Mucosa of stomach (tissue), 1 donor: ENCODE measurements around the gene KCNMA1.

ENCODE experiments used
- H3K27me3 ChIP-seq: one replicate; pipeline ENCODE4 v1.7.0; 2013; ENCODE audit warnings: mild to moderate bottlenecking, low read length; ENCODE audit not compliant: control insufficient read depth, insufficient read depth
- H3K36me3 ChIP-seq: one replicate; pipeline ENCODE4 v1.7.0; 2013; ENCODE audit warnings: low read length; ENCODE audit not compliant: control insufficient read depth, insufficient read depth
- H3K4me1 ChIP-seq: one replicate; pipeline ENCODE4 v1.7.0; 2013; ENCODE audit warnings: mild to moderate bottlenecking, low read length; ENCODE audit not compliant: control insufficient read depth, insufficient read depth
- H3K4me3 ChIP-seq: one replicate; pipeline ENCODE4 v1.7.0; 2013; ENCODE audit warnings: low read length
- H3K9ac ChIP-seq: one replicate; pipeline ENCODE4 v1.7.0; 2013; ENCODE audit warnings: mild to moderate bottlenecking, low read length, moderate library complexity
- H3K9me3 ChIP-seq: one replicate; pipeline ENCODE4 v1.7.0; 2013; ENCODE audit warnings: mild to moderate bottlenecking, low read length, moderate library complexity; ENCODE audit not compliant: control insufficient read depth
- donor health status: Pancreatic carcinoma.

The KCNMA1 gene

DNA sequence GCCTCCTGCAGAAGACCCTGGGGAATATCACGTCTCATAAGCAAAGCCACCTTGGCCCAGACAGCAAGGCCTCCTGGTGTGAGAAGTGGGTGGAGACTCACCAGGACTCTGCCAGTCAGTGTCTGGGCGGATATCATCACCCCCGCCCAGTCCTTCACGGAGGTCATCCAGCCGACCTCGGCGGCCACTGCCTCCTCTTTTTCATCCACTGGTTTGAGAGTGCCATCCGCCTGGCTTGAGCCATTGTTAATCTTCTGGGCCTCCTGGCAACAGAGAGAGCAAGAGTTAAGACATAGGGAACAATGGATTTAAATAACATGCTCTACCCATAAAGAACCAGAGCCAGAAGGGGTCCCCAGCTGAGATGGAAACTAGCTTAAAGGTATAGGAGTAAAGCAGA, 233.8 kb downstream of the KCNMA1 start:
- peaks cover 36% of the 10 kb centered on the region for H3K4me1 ChIP-seq
- no peaks in the 10 kb centered on the region for H3K9me3 ChIP-seq
- H3K36me3 ChIP-seq = no peaks in the 10 kb centered on the region
- H3K4me3 ChIP-seq = no peak overlapping the region
- no peaks in the 10 kb centered on the region for H3K27me3 ChIP-seq
- H3K9ac ChIP-seq = no peak overlapping the region

DNA sequence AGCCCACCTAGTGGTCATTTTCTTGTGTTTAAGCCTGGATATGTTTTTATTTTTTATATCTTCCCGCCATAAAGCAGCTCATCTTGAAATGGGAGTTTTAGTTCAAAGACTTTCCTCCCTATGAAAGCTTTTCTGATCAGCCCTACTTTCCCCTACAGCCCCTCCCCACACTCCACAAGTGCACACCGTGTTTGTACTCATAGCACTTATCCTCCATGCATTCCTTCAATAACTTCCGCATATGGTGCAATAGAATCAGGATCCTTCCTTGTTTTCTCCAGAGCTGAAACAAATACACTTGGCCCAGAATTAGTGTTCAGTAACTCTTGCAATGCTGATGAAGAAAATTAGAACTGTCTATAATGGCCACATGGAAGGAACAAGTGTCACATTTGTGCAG, 235.9 kb downstream of the KCNMA1 start:
- H3K9ac ChIP-seq = no peak overlapping the region
- H3K9me3 ChIP-seq = no peaks in the 10 kb centered on the region
- no peaks in the 10 kb centered on the region for H3K36me3 ChIP-seq
- H3K4me3 ChIP-seq = no peak overlapping the region
- H3K4me1 ChIP-seq = peaks cover 16% of the 10 kb centered on the region
- no peaks in the 10 kb centered on the region for H3K27me3 ChIP-seq

DNA sequence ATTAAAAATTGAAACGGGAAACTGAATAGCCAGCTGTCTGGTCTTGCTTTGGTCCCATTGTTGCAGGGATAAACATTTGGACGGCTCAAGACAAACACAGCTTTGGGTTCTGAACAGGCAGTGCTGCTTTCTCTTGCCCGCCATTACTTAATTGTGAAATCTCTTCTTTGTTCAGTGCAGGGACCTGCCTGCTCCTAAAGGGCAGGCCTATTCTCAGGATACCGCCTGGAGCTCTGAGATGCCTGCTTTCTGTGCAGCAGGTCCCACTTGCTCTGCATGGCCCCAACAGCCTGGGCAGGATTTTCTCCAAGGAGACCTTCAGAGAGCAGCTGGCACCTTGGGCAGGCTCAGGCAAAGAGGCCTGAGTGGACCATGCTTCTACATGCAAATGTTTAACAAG, 237.6 kb downstream of the KCNMA1 start:
- Histone ChIP-seq H3K4me3 (no peak overlapping the region), H3K36me3 (no peaks in the 10 kb centered on the region), H3K9ac (no peak overlapping the region), H3K9me3 (no peaks in the 10 kb centered on the region), H3K4me1 (no peaks in the 10 kb centered on the region), H3K27me3 (no peaks in the 10 kb centered on the region)

DNA sequence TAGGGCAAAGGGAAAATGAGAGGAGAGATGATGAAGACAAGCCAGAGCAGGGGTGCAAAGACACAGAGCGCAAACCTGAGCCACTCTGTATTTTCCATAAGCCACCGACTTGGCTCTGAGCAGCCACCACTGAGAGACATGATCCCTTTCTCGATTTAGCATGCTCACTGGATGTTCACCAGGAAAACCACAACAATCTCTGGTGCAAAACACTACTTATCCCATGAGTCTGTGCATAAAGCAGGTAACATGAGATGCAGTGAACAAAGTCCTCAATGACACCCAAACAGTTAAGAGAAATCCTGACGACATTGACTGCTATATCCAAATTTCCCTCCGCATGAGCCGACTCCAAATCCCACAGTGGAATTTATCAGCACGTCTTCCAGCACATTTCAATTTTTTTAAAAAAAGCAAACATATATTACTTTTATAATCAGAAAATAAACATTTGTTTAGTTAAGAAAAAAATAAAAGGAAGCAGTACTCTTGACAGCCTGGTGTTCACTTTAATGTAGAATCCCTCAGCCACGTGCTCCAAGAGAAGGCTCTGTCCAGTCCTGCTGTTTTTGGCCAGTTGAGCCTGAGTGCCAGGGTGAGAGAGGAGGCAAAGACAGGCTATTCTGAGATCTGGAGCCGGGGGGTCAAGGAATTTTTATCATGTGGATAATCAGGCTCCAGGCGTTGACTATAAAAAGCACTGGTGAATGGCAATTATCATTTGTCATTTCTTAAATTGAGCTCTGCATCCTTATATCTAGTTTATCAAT, 238.4 kb downstream of the KCNMA1 start:
- Histone ChIP-seq H3K4me3 (no peak overlapping the region), H3K9me3 (no peaks in the 10 kb centered on the region), H3K36me3 (no peaks in the 10 kb centered on the region), H3K27me3 (no peaks in the 10 kb centered on the region), H3K9ac (no peak overlapping the region), H3K4me1 (no peaks in the 10 kb centered on the region)

DNA sequence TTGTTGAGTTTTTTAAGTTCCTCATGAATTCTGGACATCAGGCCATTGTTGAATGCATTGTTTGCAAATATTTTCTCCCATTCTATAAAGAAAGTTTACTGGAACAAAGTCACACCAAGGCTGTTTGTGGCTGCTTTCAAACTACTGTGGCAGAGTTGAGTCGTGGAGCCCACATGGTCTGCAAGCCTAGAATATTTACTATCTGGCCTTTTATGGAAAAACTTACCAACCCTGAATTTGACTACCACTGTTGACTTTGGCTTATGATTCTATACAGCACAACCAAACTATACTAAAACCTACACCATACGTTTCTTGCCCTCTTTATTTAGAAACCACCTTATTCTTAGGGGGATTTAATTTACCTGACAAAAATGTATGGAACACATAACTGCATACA, 239.1 kb downstream of the KCNMA1 start:
- H3K9me3 ChIP-seq = no peaks in the 10 kb centered on the region
- H3K9ac ChIP-seq = no peak overlapping the region
- H3K27me3 ChIP-seq = no peaks in the 10 kb centered on the region
- H3K4me3 ChIP-seq = no peak overlapping the region
- no peaks in the 10 kb centered on the region for H3K4me1 ChIP-seq
- H3K36me3 ChIP-seq = no peaks in the 10 kb centered on the region

DNA sequence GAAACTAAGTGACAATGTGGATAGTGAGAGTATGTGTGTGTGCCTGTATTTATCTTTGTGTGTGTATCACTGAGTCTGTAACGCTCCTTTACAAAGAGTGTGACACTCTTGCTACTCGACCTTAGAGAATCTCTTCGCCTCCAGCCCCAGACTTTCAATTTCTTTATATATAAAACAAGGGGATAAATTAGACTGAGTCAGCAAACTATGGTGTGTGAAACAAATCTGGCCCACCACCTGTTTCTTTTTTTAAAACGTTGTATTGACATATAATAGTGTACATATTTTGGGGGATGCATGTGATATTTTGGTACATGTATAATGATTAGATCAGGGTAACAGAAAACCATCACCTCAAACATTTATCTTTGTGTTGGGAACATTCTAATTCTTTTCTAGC, 240.5 kb downstream of the KCNMA1 start:
- no peaks in the 10 kb centered on the region for H3K4me1 ChIP-seq
- H3K9me3 ChIP-seq = no peaks in the 10 kb centered on the region
- H3K4me3 ChIP-seq = no peak overlapping the region
- H3K27me3 ChIP-seq = no peaks in the 10 kb centered on the region
- H3K9ac ChIP-seq = no peak overlapping the region
- H3K36me3 ChIP-seq = no peaks in the 10 kb centered on the region

DNA sequence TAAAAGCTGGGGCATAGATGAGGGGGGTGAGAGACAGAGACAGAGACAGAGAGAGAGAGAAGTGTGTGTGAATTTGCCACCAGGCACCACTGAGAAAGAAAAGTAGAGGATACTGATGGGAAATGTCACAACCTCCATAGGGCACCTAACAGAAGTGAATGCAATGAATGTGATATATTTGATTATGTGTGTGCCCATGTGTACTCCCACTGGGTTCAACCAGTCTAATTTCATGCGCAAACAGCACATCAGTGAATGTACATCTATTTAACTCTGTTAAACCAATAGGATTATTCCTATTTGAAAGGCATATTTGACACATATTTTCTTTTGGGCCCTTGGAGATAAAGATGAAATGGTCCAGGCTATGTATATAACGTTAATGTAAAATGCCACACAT, 241.3 kb downstream of the KCNMA1 start:
- Histone ChIP-seq H3K9ac (no peak overlapping the region), H3K4me3 (no peak overlapping the region), H3K36me3 (no peaks in the 10 kb centered on the region), H3K4me1 (no peaks in the 10 kb centered on the region), H3K9me3 (no peaks in the 10 kb centered on the region), H3K27me3 (no peaks in the 10 kb centered on the region)

DNA sequence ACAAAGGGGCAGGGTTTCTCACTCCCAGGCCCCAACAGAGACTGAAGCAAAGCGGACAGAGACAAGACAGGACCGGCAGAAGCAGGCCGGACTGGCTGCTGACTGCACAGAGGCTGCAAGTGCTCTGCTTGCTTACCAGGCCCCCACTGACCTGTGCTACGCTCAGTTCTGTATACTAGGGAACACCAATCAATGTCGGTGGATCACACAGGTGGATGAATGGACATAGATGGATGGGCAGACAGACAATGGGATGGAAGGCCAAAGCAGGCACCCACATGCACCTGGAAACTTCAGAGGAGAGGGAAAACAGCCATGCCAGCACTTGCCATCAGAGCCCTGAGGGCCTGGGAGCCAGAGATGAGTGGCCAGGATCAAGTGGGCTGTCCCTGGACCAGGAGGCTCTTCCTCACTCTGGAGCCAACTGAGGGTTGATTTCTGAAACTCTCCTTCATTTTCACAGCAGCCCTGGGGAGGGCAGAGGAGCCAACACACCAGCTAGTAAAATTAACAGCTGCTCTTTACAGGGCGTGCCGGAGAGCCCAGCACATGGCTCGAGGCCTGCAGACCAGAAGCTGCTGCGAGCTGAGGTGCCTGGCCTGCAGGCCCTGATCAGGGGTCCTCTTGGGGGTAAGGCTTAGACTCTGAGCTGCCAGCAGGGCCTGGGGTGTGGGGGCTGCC, 243.6 kb downstream of the KCNMA1 start:
- Histone ChIP-seq H3K9me3 (no peaks in the 10 kb centered on the region), H3K4me3 (no peak overlapping the region), H3K36me3 (no peaks in the 10 kb centered on the region), H3K9ac (no peak overlapping the region), H3K4me1 (no peaks in the 10 kb centered on the region), H3K27me3 (no peaks in the 10 kb centered on the region)

DNA sequence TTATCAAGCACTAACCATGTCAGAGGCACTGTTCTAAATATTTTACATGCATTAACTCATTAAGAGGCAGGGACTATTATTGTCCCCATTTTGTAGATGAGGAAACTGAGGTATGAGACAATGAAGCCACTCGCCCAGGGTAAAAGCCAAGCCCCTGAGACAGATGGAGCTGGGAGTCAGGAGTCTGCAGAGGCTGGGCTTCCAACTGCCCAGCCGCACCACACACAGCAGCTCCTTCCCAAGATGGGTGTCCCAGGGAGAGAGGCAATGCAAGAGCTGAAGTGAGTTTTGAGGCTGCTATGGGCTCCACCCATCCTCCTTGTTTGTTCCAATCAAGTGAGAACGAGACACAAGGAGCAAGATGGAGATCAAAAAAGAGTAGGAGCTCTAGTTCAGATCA, 244.2 kb downstream of the KCNMA1 start:
- Histone ChIP-seq H3K9ac (no peak overlapping the region), H3K4me3 (no peak overlapping the region), H3K27me3 (no peaks in the 10 kb centered on the region), H3K9me3 (no peaks in the 10 kb centered on the region), H3K4me1 (no peaks in the 10 kb centered on the region), H3K36me3 (no peaks in the 10 kb centered on the region)

DNA sequence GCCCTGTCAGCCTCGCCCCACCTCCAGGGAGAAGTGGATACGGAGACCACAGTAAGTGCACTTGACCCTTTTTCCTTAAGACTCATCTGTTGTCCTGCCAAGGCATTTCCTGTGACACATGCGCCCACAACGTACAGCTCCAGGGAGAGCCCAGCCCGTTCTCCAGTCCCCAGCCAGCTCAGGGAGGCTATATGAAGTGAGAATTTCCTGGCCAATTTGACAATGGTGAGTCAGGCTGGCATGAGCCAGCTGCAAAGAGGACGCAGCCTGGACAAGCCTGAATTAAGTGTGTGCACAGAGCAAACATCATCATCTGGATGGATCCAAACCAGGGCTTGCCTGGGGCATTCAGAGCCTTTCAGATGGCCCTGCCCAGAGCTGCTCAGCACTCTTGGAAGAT, 244.8 kb downstream of the KCNMA1 start:
- H3K4me1 ChIP-seq = no peaks in the 10 kb centered on the region
- no peak overlapping the region for H3K4me3 ChIP-seq
- H3K27me3 ChIP-seq = no peaks in the 10 kb centered on the region
- H3K9me3 ChIP-seq = no peaks in the 10 kb centered on the region
- no peak overlapping the region for H3K9ac ChIP-seq
- no peaks in the 10 kb centered on the region for H3K36me3 ChIP-seq

DNA sequence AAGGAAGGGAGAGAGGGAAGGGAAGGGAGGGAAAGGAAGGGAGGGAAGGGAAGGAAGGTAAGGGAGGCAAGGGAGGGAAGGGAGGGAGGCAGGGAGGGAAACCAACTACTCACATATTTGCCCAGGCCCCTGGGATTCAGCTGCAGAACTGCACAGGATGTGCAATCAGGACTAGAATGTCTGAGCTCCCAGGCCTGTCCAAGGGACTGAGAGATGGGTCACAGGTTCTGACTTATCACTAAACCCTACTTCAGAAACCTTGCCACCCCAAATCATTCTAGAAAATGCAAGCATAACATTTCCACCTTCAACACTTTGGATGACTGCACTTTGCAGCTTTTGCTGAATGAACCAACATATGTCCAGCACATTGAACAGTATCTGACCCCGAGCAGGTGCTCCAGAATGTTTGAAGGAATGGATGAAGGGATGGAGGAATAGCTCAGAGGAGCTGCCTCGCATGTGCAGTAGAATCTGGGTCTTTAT, 245.3 kb downstream of the KCNMA1 start:
- no peaks in the 10 kb centered on the region for H3K27me3 ChIP-seq
- no peaks in the 10 kb centered on the region for H3K9me3 ChIP-seq
- no peak overlapping the region for H3K9ac ChIP-seq
- H3K4me3 ChIP-seq = no peak overlapping the region
- H3K36me3 ChIP-seq = no peaks in the 10 kb centered on the region
- H3K4me1 ChIP-seq = no peaks in the 10 kb centered on the region

DNA sequence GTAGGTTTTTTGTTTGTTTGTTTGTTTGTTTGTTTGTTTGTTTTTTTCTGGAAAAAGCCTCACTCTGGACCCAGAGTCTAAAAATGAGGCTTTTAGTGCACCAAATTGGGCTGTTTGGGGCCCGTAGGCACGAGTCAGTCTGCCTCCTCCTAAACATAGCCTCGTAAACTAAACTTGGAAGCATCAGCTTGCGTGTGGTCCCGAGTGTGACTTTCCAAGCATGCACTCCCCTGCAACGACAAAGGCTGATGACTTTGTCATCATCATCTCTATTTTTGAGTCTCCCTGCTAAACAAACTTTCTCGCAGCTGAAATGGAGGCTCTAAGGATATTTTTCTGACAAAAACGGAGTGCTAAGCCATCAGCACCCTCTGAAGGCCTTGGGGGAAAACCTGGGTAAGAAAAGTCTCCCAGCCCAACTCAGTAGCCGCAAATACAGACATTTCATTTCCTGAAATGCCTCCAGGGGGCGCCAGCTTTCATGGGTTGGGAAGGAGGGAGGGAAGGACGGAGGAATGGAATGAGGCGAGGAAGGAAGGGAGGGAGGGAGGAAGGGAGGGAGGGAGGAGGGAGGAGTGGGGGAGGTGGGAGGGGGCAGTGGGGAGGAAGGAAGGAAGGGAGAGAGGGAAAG, 245.9 kb downstream of the KCNMA1 start:
- H3K4me1 ChIP-seq = no peaks in the 10 kb centered on the region
- no peaks in the 10 kb centered on the region for H3K36me3 ChIP-seq
- no peaks in the 10 kb centered on the region for H3K27me3 ChIP-seq
- H3K9ac ChIP-seq = no peak overlapping the region
- H3K4me3 ChIP-seq = no peak overlapping the region
- no peaks in the 10 kb centered on the region for H3K9me3 ChIP-seq
